ENCODE results near the gene RAD51B.

- TF ChIP-seq IRF2 (CRISPR knock-in tag; IDR thresholded peaks at IDR 0.05) (no peak), CTCF (CRISPR knock-in tag; IDR thresholded peaks at IDR 0.05) (no peak)
Observed at GRCh38 chr14:68036202-68036601, 216.6 kb downstream of the RAD51B start.

All from HepG2 (cell line).